BLaER1 treated with 17β-estradiol and CSF1 and Interleukin-3, amounts not matched to agents 10 nM and 100 nM (cell line): ENCODE data around the gene ADRM1.

Experiments used
- H3K27ac ChIP-seq, 11 experiments: shearing (Covaris generic); formaldehyde crosslinking; 2 replicates each; pipeline ENCODE4 v1.8.1; 2022
- H3K27me3 ChIP-seq, 11 experiments: shearing (Covaris generic); formaldehyde crosslinking; 2 replicates each; pipeline ENCODE4 v1.8.1; 2022
- H3K36me3 ChIP-seq, 11 experiments: shearing (Covaris generic); formaldehyde crosslinking; 2 replicates each; pipeline ENCODE4 v1.8.1; 2022
- H3K4me1 ChIP-seq, 10 experiments: shearing (Covaris generic); formaldehyde crosslinking; 2 replicates each; pipeline ENCODE4 v1.8.1; 2022
- H3K4me2 ChIP-seq, 11 experiments: shearing (Covaris generic); formaldehyde crosslinking; 2 replicates each; pipeline ENCODE4 v1.8.1; 2022
- H3K4me3 ChIP-seq, 10 experiments: shearing (Covaris generic); formaldehyde crosslinking; 2 replicates each; pipeline ENCODE4 v1.8.1; 2022
- H3K9ac ChIP-seq, 11 experiments: shearing (Covaris generic); formaldehyde crosslinking; 2 replicates each; pipeline ENCODE4 v1.8.1; 2022
- H3K9me3 ChIP-seq, 11 experiments: shearing (Covaris generic); formaldehyde crosslinking; replicated peaks in 1 of 11; 2 replicates each; pipeline ENCODE4 v1.8.1; 2022
- H4K20me1 ChIP-seq, 11 experiments: shearing (Covaris generic); formaldehyde crosslinking; 2 replicates each; pipeline ENCODE4 v1.8.1; 2022
- Cebpa-rat ChIP-seq, 11 experiments: shearing (Covaris generic); IDR thresholded peaks; 2 replicates each; pipeline ENCODE4 v1.8.1; 2022

Gene ADRM1

DNA sequence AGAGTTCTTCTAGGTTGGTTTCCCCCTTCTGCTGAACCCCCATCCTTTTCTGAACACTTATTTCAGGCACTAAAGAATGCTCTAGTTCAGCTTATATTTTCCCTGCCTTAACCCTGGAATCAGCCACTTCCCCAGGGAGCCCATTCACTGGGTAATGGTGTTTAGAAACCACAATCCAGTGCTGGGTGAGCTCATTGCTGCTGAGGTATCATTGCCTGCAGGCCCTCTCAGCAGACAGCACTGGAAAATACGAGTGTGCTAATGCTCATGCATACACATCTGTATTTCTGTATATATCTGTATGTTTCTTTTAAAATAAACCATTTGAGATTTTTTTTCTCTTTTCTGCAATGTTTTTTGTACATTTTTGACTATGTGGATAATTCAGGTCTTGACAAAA, 37.4 kb upstream of the ADRM1 start:
- Histone ChIP-seq H3K9ac (no peak overlapping the region), H3K27ac (no peak overlapping the region), H4K20me1 (peaks cover 0 to 53% (median 23%) of the 10 kb centered on the region in 11 experiments; a peak in 12 of 22 replicates), H3K36me3 (peaks cover 39 to 94% (median 74%) of the 10 kb centered on the region in 11 experiments), H3K4me3 (no peak overlapping the region), H3K4me2 (no peak overlapping the region), H3K27me3 (no peaks in the 10 kb centered on the region), H3K4me1 (no peaks in the 10 kb centered on the region), H3K9me3 (peaks cover 13 to 26% (median 20%) of the 10 kb centered on the region in 11 experiments)
- no peak for TF ChIP-seq Cebpa-rat (IDR thresholded peaks at IDR 0.05)

DNA sequence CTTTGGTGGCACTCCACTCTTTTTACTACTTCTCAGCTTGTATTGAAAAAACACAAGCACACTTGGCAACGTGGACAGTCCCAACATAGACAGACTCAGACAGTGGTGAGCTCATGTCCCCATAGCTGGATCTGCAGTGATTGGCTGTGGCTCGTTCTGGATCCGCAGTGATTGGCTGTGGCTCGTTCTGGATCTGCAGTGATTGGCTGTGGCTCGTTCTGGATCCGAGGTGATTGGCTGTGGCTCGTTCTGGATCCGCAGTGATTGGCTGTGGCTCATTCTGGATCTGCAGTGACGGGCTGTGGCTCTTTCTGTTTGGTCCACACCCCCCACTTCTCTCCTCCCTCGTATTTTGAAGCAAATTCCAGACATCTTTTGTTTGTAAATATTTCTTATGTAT, 36.5 kb upstream of the ADRM1 start:
- Histone ChIP-seq H3K4me1 (no peaks in the 10 kb centered on the region), H3K27ac (no peak overlapping the region), H3K9me3 (peaks cover 13 to 26% (median 20%) of the 10 kb centered on the region in 11 experiments), H4K20me1 (peaks cover 0 to 44% (median 13%) of the 10 kb centered on the region in 11 experiments; a peak in 11 of 22 replicates), H3K36me3 (peaks cover 39 to 90% (median 69%) of the 10 kb centered on the region in 11 experiments), H3K27me3 (no peaks in the 10 kb centered on the region), H3K9ac (no peak overlapping the region), H3K4me2 (no peak overlapping the region), H3K4me3 (no peak overlapping the region)
- TF ChIP-seq Cebpa-rat (IDR thresholded peaks at IDR 0.05): no peak

DNA sequence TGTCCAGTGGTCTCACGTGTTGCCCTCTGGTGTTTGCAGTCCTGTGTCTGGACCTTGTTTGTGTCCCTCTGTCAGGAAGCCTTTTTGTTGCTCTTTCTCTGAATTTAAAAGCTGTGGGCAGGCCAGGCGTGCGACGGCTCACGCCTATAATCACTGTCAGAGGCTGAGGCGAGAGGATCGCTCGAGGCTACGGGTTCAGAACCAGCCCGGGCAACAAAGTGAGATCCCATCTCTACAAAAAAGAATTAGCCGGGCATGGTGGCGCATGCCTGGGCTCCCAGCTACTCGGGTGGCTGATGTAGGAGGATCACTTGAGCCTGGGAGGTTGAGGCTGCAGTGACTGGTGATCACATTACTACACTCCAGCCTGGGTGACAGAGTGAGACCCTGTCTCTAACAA, 35.9 kb upstream of the ADRM1 start:
- Histone ChIP-seq H3K27me3 (no peaks in the 10 kb centered on the region), H3K9me3 (peaks cover 13 to 26% (median 20%) of the 10 kb centered on the region in 11 experiments), H3K9ac (no peak overlapping the region), H3K4me1 (no peaks in the 10 kb centered on the region), H3K4me2 (no peak overlapping the region), H3K36me3 (peaks cover 40 to 90% (median 68%) of the 10 kb centered on the region in 11 experiments), H3K27ac (no peak overlapping the region), H3K4me3 (no peak overlapping the region), H4K20me1 (peaks cover 0 to 41% (median 11%) of the 10 kb centered on the region in 11 experiments; a peak in 9 of 22 replicates)
- no peak for TF ChIP-seq Cebpa-rat (IDR thresholded peaks at IDR 0.05)

DNA sequence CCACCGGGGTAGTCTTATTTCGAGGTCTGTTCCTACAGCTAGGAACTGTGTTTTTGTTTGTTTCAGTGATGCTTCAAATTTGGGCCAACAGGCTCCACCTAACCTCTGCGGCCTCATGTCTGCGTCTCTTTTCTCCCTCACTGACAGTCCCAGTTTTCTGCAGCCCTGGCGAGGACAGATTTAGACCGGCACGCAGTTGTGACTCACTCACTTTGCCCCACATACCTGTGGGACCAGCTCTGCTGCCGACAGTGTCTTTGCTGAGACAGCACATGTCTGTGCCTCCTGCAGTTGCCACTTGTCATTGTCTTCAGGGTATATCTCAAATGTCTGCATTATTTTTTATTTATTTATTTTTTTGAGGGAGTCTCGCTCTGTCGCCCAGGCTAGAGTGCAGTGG, 35.3 kb upstream of the ADRM1 start:
- H3K4me2 ChIP-seq: no peak overlapping the region
- TF ChIP-seq Cebpa-rat (IDR thresholded peaks at IDR 0.05): no peak

GRCh38 chr20:62268228-62268900, 34.4 kb upstream of the ADRM1 start:
- Histone ChIP-seq H3K4me1 (peaks cover 0 to 2% (median 0%) of the 10 kb centered on the region in 10 experiments; a peak in 4 of 20 replicates), H3K9me3 (peaks cover 13 to 26% (median 20%) of the 10 kb centered on the region in 11 experiments), H3K4me3 (no peak overlapping the region), H3K9ac (no peak overlapping the region), H4K20me1 (peaks cover 0 to 39% (median 22%) of the 10 kb centered on the region in 11 experiments; a peak in 11 of 22 replicates), H3K27me3 (no peaks in the 10 kb centered on the region), H3K4me2 (no peak overlapping the region), H3K36me3 (peaks cover 47 to 90% (median 68%) of the 10 kb centered on the region in 11 experiments), H3K27ac (no peak overlapping the region)
- TF ChIP-seq Cebpa-rat (IDR thresholded peaks at IDR 0.05): no peak

More for the DNA sequence above, 35.3 kb upstream of the ADRM1 start:
- H4K20me1 ChIP-seq: peaks cover 0 to 41% (median 18%) of the 10 kb centered on the region in 11 experiments; a peak in 9 of 22 replicates
- no peak overlapping the region for H3K9ac ChIP-seq
- no peaks in the 10 kb centered on the region for H3K4me1 ChIP-seq
- peaks cover 47 to 90% (median 68%) of the 10 kb centered on the region in 11 experiments for H3K36me3 ChIP-seq
- H3K4me3 ChIP-seq: no peak overlapping the region
- no peaks in the 10 kb centered on the region for H3K27me3 ChIP-seq
- H3K9me3 ChIP-seq: peaks cover 13 to 26% (median 20%) of the 10 kb centered on the region in 11 experiments
- no peak overlapping the region for H3K27ac ChIP-seq

DNA sequence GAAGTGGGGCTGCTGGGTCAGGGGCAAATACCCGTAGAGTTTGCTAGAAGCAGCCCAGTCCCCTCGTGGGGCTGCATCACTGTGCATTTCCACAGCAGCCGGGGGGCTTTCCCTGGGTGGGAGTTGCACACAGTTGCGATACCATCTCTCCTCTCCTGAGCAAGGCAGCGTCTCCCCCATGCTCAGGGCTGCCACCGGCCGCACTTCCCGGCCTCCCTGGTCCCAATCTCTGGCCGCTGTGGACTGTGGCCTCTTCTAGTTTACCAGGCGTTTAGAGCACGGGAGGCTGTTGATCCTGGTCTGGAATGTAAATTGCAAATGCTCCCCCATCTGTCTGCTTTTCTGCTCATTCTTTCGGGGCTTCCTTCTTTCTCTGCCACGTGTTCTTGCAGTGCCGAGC, 33.4 kb upstream of the ADRM1 start:
- no peak overlapping the region for H3K4me3 ChIP-seq
- H3K27me3 ChIP-seq: no peaks in the 10 kb centered on the region
- H3K36me3 ChIP-seq: peaks cover 39 to 87% (median 63%) of the 10 kb centered on the region in 11 experiments
- no peak overlapping the region for H3K4me2 ChIP-seq
- H3K4me1 ChIP-seq: peaks cover 8 to 12% (median 10%) of the 10 kb centered on the region in 10 experiments
- H3K9ac ChIP-seq: no peak overlapping the region
- TF ChIP-seq Cebpa-rat (IDR thresholded peaks at IDR 0.05): no peak
- peaks cover 13 to 24% (median 19%) of the 10 kb centered on the region in 11 experiments for H3K9me3 ChIP-seq
- no peak overlapping the region for H3K27ac ChIP-seq
- peaks cover 4 to 50% (median 31%) of the 10 kb centered on the region in 11 experiments; a peak in 18 of 22 replicates for H4K20me1 ChIP-seq

DNA sequence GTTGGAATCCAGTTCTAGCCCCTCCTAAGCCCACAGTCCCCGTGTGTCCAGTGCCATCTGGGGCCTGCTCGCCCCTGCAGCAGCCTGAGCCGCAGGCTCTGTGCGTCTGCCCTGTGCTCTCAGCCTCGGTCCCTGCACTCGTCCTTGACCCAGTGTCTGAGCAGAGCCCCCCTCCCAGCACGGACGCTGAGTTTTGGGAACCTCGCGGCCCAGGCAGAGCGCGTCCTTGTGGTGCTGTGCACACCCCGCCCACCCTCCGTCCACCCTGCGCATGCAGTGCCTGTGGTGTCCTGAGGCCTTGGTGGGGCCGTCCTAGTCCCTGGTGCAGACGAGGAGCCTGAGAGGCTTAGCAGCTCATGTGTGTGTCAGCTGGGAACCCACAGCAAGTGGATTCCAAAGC, 32.9 kb upstream of the ADRM1 start:
- Histone ChIP-seq H3K4me2 (no peak overlapping the region), H3K27me3 (no peaks in the 10 kb centered on the region), H3K4me1 (peaks cover 13 to 17% (median 14%) of the 10 kb centered on the region in 10 experiments), H3K9ac (no peak overlapping the region), H3K27ac (no peak overlapping the region), H3K4me3 (no peak overlapping the region), H3K36me3 (peaks cover 34 to 82% (median 58%) of the 10 kb centered on the region in 11 experiments), H3K9me3 (peaks cover 13 to 19% (median 16%) of the 10 kb centered on the region in 11 experiments), H4K20me1 (peaks cover 9 to 55% (median 36%) of the 10 kb centered on the region in 11 experiments; a peak in 18 of 22 replicates)
- TF ChIP-seq Cebpa-rat (IDR thresholded peaks at IDR 0.05): no peak

DNA sequence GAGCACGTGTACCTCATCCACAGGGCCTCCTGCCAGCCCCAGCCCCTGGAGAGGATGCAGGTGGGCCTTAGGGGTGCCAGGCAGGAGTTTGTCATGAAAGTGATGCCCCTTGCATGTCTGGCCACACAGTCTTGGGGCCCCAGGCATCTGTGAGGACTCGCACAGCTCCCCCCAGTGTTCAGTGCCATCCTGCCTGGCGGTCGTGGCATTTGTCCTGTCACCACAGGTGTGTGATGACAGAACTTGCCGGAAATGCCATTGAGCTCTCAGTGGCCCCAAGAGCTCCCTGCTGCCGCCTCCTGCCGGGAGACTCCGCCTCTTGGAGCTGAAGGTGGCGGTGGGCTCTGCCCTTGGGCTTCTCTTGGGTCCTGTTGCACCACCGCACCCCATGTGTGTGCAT, 30.6 kb upstream of the ADRM1 start:
- Histone ChIP-seq H3K27ac (no peak overlapping the region), H3K4me3 (no peak overlapping the region), H3K4me2 (no peak overlapping the region), H3K9ac (no peak overlapping the region), H3K27me3 (no peaks in the 10 kb centered on the region), H3K36me3 (peaks cover 12 to 77% (median 39%) of the 10 kb centered on the region in 11 experiments), H4K20me1 (peaks cover 11 to 64% (median 56%) of the 10 kb centered on the region in 11 experiments; a peak in 19 of 22 replicates), H3K4me1 (peaks cover 21 to 34% (median 28%) of the 10 kb centered on the region in 10 experiments), H3K9me3 (no peaks in the 10 kb centered on the region)
- TF ChIP-seq Cebpa-rat (IDR thresholded peaks at IDR 0.05): no peak

GRCh38 chr20:62273416-62273815, 29.4 kb upstream of the ADRM1 start:
- Histone ChIP-seq H3K4me3 (no peak overlapping the region), H3K4me1 (peaks cover 21 to 37% (median 29%) of the 10 kb centered on the region in 10 experiments), H3K9ac (0 out of 22 replicates have a peak overlapping the region, but pooled peaks of 1 of the 11 experiments have one; percentile 25), H3K27me3 (no peaks in the 10 kb centered on the region), H3K4me2 (peak overlapping the region in 8 of 11 experiments; percentile 55 to 79 (median 65); a peak in 7 of 22 replicates), H3K27ac (no peak overlapping the region), H3K9me3 (no peaks in the 10 kb centered on the region), H4K20me1 (peaks cover 11 to 66% (median 56%) of the 10 kb centered on the region in 11 experiments; a peak in 19 of 22 replicates), H3K36me3 (peaks cover 12 to 77% (median 37%) of the 10 kb centered on the region in 11 experiments)
- no peak for TF ChIP-seq Cebpa-rat (IDR thresholded peaks at IDR 0.05)
